T-cell (primary cell): ENCODE data around the gene CAP1. TPM values are rescaled to one million over a fixed set of nuclear protein-coding genes. Genes with fewer than 3 reads are reported as not detected.
"Not testable (repeated sequence)": the region's sequence is repeated elsewhere in the genome, so short reads cannot be mapped to it uniquely, and the experiment has no call there.

Experiments used
- ATAC-seq, 4 experiments: fragments of 200-7000 bp in 3 of 4; fragments of 150-1000 bp in 1 of 4; cut with Tn5 transposase; replicated peaks in 1 of 4; 1 replicate in 3 of 4; 2 replicates in 1 of 4; pipeline ENCODE4 v1.10.0; 2021; ENCODE audit warnings: moderate library complexity in 3 of 4, mild to moderate bottlenecking in 2 of 4, moderate number of reproducible peaks in 1 of 4
- CTCF ChIA-PET, 2 donors: fragments of 300-600 bp; sonication (Branson Sonifier 250); formaldehyde crosslinking; loops; one replicate each; lab custom pipeline; 2022; ENCODE audit warnings: antibody characterized with exemption in 2 of 2; lab: Charles Lee
- POLR2A ChIA-PET, 2 donors: fragments of 300-600 bp; sonication (Branson Sonifier 250); formaldehyde crosslinking; loops; one replicate each; lab custom pipeline; 2022; ENCODE audit warnings: antibody characterized with exemption in 2 of 2; lab: Charles Lee
- DNase-seq, 35 experiments: peaks; one replicate each; pipeline versions ENCODE4 v3.0.0 to v3.0.0-alpha.2; 2013 to 2023
- H3K27ac ChIP-seq: one replicate; pipeline ENCODE4 v1.5.1; 2013; ENCODE audit warnings: low read length
- H3K27me3 ChIP-seq, 2 experiments: replicated peaks in 1 of 2; 1 replicate in 1 of 2; 2 replicates in 1 of 2; pipeline versions ENCODE4 v1.6.1 to v1.7.0; 2013; ENCODE audit warnings: low read length in 1 of 2, mixed read lengths in 1 of 2; ENCODE audit not compliant: control insufficient read depth in 2 of 2, insufficient read depth in 2 of 2; ENCODE audit errors: extremely low read depth in 1 of 2
- H3K36me3 ChIP-seq, 2 donors: 1 replicate in 1 of 2; 2 replicates in 1 of 2; pipeline versions ENCODE4 v1.6.1 to v1.7.0; 2013; ENCODE audit warnings: low read length in 1 of 2; ENCODE audit not compliant: control insufficient read depth in 2 of 2, insufficient read depth in 1 of 2; ENCODE audit errors: extremely low read depth in 1 of 2
- H3K4me1 ChIP-seq, 2 experiments: 1 replicate in 1 of 2; 2 replicates in 1 of 2; pipeline versions ENCODE4 v1.6.1 to v1.7.0; 2013; ENCODE audit warnings: low read length in 2 of 2, mixed read lengths in 1 of 2; ENCODE audit not compliant: insufficient read depth in 2 of 2, control insufficient read depth in 1 of 2; ENCODE audit errors: extremely low read depth in 1 of 2
- H3K4me3 ChIP-seq, 2 donors: 1 replicate in 1 of 2; 2 replicates in 1 of 2; pipeline versions ENCODE4 v1.5.1 to v1.7.0; 2013; ENCODE audit warnings: mild to moderate bottlenecking in 2 of 2, low read length in 1 of 2, moderate library complexity in 1 of 2; ENCODE audit not compliant: control insufficient read depth in 1 of 2; ENCODE audit errors: extremely low read depth in 1 of 2
- H3K9me3 ChIP-seq: 2 replicates; pipeline ENCODE4 v1.7.0; 2013
- H3K27ac Mint-ChIP-seq, 2 donors: one replicate each; pipeline ENCODE4 v1.8.0; 2020 to 2021; ENCODE audit warnings: mild to moderate bottlenecking in 2 of 2, mixed read lengths in 2 of 2
- H3K27me3 Mint-ChIP-seq, 2 donors: one replicate each; pipeline ENCODE4 v1.8.0; 2021 to 2022; ENCODE audit warnings: mixed read lengths in 2 of 2
- H3K36me3 Mint-ChIP-seq: one replicate; pipeline ENCODE4 v1.8.0; 2021; ENCODE audit warnings: mixed read lengths
- H3K4me1 Mint-ChIP-seq, 3 donors: one replicate each; pipeline ENCODE4 v1.8.0; 2020 to 2022; ENCODE audit warnings: mixed read lengths in 3 of 3, mild to moderate bottlenecking in 1 of 3
- H3K4me3 Mint-ChIP-seq, 3 donors: one replicate each; pipeline ENCODE4 v1.8.0; 2020 to 2022; ENCODE audit warnings: mild to moderate bottlenecking in 3 of 3, mixed read lengths in 3 of 3, moderate library complexity in 3 of 3
- H3K9me3 Mint-ChIP-seq, 3 donors: one replicate each; pipeline ENCODE4 v1.8.0; 2020 to 2022; ENCODE audit warnings: mixed read lengths in 3 of 3
- WGBS: methylation state at CpG from one replicate; pipeline ENCODE4 v1.1.5; 2013; ENCODE audit warnings: missing lambda C conversion rate; ENCODE audit not compliant: insufficient coverage; 5-methylcytosine and 5-hydroxymethylcytosine counted together
- total RNA-seq, 35 experiments: library from RNA in 6 of 35; stranded (reverse) in 6 of 35; fragments of 120-200 nt in 1 of 35; gene quantifications; one replicate each; pipeline versions ENCODE4 v1.2.1 to v1.2.4 and lab custom pipeline; 2013 to 2026

Gene CAP1
- total RNA-seq, 5 donors from 2014 or later (not counting 1 experiment from before 2014, with no cell fraction given), result 293 to 345 (median 298) TPM

DNA sequence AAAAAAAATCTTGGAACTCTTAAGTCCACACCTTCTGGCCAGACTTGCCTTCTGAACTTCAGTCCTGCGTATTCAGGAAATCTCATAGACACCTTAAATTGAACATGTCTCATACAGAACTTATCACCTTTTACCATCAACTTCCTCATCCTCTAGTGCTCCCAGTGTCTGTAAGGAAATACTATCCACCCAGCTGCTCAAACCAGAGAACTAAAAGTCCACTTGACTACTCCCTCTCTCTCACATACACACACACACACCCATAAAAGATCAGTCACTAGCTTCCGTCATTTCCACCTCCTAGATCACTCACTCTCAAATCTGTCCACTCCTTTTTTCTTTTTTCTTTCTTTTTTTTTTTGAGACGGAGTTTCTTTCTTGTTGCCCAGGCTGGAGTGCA is 10.9 kb upstream of the CAP1 start:
- Mint-ChIP-seq H3K36me3 (no peaks in the 10 kb centered on the region), H3K9me3 (no peaks in the 10 kb centered on the region), H3K4me3 (no peak overlapping the region), H3K4me1 (peaks cover 26 to 42% (median 37%) of the 10 kb centered on the region in 3 donors), H3K27ac (peak overlapping the region; percentile 18 to 75), H3K27me3 (peaks cover 0 to 2% of the 10 kb centered on the region in 2 donors)
- 56% methylated on average over 2 of the region's 3 CpGs for whole genome bisulfite sequencing
- ATAC-seq (peak in 1 of 4 experiments; percentile 46), DNase-seq (no peak)
- Histone ChIP-seq H3K27ac (no peak overlapping the region), H3K9me3 (no peaks in the 10 kb centered on the region), H3K27me3 (no peaks in the 10 kb centered on the region), H3K36me3 (no peaks in the 10 kb centered on the region), H3K4me3 (no peak overlapping the region), H3K4me1 (peaks cover 9% of the 10 kb centered on the region in 2 experiments)
- ChIA-PET POLR2A (interaction anchor here in 1 of 2 donors (0.7 kb wide), 1 partner anchor 28 kb away, joined by 3 read pairs; no protein-coding TSS in a partner anchor), CTCF (interaction anchor here (0.6 to 0.7 kb wide), 4 partner anchors 112 to 455 kb away, joined by 3 to 8 read pairs (median 4); no protein-coding TSS in a partner anchor)

DNA sequence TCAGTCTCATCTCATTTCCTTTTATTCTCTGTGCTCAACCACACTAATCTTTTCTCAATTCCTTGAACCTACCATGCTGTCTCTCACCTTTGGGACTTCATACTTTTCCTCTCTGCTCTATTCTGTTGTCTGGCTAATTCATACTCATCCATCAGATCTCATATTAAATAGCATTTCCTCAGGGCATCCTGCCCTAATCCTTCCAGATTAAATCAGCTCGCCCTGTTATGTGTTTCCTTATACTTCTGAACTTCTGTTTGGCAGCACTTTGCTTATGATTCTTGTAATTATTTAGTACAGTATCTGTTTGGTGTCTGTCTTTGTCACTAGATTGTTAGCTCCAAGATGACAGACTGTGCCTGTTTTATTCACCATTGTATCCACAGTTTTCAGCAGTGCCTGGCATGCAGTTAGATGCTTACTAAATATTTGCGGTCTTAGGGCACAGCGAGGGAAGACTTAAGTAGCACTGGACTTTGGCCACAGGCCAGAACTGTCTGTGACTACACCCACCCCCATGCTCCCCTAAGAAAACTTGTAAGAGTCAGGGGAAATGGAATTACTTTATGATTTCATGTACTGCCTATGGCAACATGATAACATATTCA is 9.9 kb upstream of the CAP1 start:
- peak overlapping the region in 1 of 2 donors; percentile 16 for H3K27ac Mint-ChIP-seq
- no peaks in the 10 kb centered on the region for H3K27me3 ChIP-seq

DNA sequence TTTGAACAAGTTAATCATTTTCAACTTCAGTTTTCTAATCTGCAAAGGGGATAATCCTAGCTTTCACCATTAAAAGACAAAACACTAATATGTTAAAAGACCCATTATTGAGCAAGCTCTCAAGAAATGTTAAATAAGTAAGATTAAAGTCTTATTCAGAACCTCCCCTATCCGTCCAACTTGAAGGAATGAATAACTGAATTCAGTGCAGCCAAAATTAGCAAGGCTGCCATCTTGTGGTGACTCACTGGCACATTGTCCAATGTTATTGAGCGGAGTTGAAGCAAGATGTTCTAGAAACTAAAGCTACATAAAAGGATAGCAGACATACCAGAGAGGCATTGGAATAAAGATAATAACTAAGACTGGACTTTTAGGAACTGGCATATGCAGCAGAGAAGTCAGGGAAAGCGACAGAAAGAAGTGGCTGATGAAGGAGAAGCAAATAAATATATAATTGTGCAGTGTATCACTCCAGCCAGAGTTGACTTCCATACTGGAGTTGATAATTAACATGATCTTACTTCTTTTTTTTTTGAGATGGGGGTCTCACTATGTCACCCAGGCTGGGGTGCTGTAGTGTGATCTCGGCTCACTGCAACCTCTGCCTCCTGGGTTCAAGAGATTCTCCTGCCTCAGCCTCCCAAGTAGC is 8.2 kb upstream of the CAP1 start:
- peaks cover 25 to 34% of the 10 kb centered on the region in 2 experiments for H3K4me1 ChIP-seq
- CTCF ChIA-PET, result interaction anchor here (0.5 to 4.2 kb wide), 19 partner anchors 8 to 1096 kb away, joined by 3 to 52 read pairs (median 4); partner anchors contain the start of gene CAP1 (in 1 of the 2)
- no peaks in the 10 kb centered on the region for H3K36me3 Mint-ChIP-seq
- no peak overlapping the region for H3K4me3 Mint-ChIP-seq
- no peaks in the 10 kb centered on the region for H3K9me3 ChIP-seq
- ATAC-seq (peak; percentile 57 to 66 (median 62)), DNase-seq (peak in 29 of 35 experiments; percentile 21 to 77 (median 43))
- H3K27ac Mint-ChIP-seq, result peak overlapping the region; percentile 41 to 79
- H3K4me3 ChIP-seq, result no peak overlapping the region
- no peaks in the 10 kb centered on the region for H3K27me3 ChIP-seq
- H3K27me3 Mint-ChIP-seq, result no peaks in the 10 kb centered on the region
- no peak overlapping the region for H3K27ac ChIP-seq
- H3K4me1 Mint-ChIP-seq, result peaks cover 43 to 61% (median 50%) of the 10 kb centered on the region in 3 donors
- POLR2A ChIA-PET, result interaction anchor here (0.6 to 0.7 kb wide), 2 partner anchors 97 to 517 kb away, joined by 4 read pairs; no protein-coding TSS in a partner anchor
- no peaks in the 10 kb centered on the region for H3K36me3 ChIP-seq
- WGBS, result 20% methylated on average over 1 of the region's 4 CpGs
- no peaks in the 10 kb centered on the region for H3K9me3 Mint-ChIP-seq

More for the DNA sequence above, 9.9 kb upstream of the CAP1 start:
- no CpG with 5 or more reads among the region's 3 CpGs for WGBS
- no peaks in the 10 kb centered on the region for H3K9me3 Mint-ChIP-seq
- H3K4me3 Mint-ChIP-seq, result no peak overlapping the region
- Histone ChIP-seq H3K9me3 (no peaks in the 10 kb centered on the region), H3K27ac (no peak overlapping the region), H3K4me3 (no peak overlapping the region), H3K4me1 (peaks cover 14 to 20% of the 10 kb centered on the region in 2 experiments), H3K36me3 (no peaks in the 10 kb centered on the region)
- CTCF ChIA-PET, result interaction anchor here in 1 of 2 donors (0.5 to 4.2 kb wide), 2 partner anchors 110 to 646 kb away, joined by 5 to 52 read pairs; no protein-coding TSS in a partner anchor
- H3K4me1 Mint-ChIP-seq, result peaks cover 33 to 48% (median 42%) of the 10 kb centered on the region in 3 donors
- H3K27me3 Mint-ChIP-seq, result peaks cover 0 to 2% of the 10 kb centered on the region in 2 donors
- no peaks in the 10 kb centered on the region for H3K36me3 Mint-ChIP-seq
- no peak for ATAC-seq
- no peak for DNase-seq
- POLR2A ChIA-PET, result interaction anchor here (0.5 to 0.7 kb wide), 2 partner anchors 17 to 27 kb away, joined by 3 to 5 read pairs; no protein-coding TSS in a partner anchor

DNA sequence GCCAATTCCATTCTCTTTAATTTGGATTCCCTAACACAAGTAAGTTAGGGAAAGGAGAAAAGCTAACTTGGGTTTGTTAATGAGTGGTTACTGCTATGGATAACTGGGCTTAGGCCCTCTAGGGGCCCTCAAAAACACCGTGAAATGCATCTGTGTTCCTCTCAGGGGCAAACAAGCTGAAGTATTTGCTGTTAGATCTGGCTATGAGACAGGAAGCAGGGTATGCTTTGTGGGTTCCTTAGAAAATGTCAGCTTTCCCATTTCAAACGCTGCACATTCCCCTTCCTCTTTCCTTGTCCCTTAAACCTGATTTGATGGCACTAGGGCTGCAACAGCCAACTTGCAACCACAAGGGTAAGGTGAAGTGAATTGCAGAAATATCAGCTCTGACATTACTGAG is 5.7 kb upstream of the CAP1 start:
- no peaks in the 10 kb centered on the region for H3K36me3 Mint-ChIP-seq
- peaks cover 35 to 57% of the 10 kb centered on the region in 2 experiments for H3K4me1 ChIP-seq
- no peaks in the 10 kb centered on the region for H3K27me3 ChIP-seq
- peak overlapping the region; percentile 13 to 68 (median 21) for H3K4me3 Mint-ChIP-seq
- H3K9me3 Mint-ChIP-seq, result no peaks in the 10 kb centered on the region
- ChIA-PET CTCF (interaction anchor here in 1 of 2 donors (0.5 to 4.2 kb wide), 5 partner anchors 9 to 115 kb away, joined by 3 to 52 read pairs (median 4); no protein-coding TSS in a partner anchor), POLR2A (interaction anchor here (0.5 to 0.6 kb wide), 2 partner anchors 116 to 738 kb away, joined by 3 read pairs; no protein-coding TSS in a partner anchor)
- H3K4me3 ChIP-seq, result no peak overlapping the region
- peak overlapping the region; percentile 69 for H3K27ac ChIP-seq
- peak; percentile 30 to 42 (median 36) for ATAC-seq
- peaks cover 59 to 70% (median 64%) of the 10 kb centered on the region in 3 donors for H3K4me1 Mint-ChIP-seq
- 0% methylated on average over 1 of the region's 2 CpGs for WGBS
- peak overlapping the region; percentile 94 to 97 for H3K27ac Mint-ChIP-seq
- no peaks in the 10 kb centered on the region for H3K27me3 Mint-ChIP-seq
- H3K9me3 ChIP-seq, result no peaks in the 10 kb centered on the region
- DNase-seq, result peak in 3 of 35 experiments; percentile 23 to 55 (median 24)
- H3K36me3 ChIP-seq, result no peaks in the 10 kb centered on the region

DNA sequence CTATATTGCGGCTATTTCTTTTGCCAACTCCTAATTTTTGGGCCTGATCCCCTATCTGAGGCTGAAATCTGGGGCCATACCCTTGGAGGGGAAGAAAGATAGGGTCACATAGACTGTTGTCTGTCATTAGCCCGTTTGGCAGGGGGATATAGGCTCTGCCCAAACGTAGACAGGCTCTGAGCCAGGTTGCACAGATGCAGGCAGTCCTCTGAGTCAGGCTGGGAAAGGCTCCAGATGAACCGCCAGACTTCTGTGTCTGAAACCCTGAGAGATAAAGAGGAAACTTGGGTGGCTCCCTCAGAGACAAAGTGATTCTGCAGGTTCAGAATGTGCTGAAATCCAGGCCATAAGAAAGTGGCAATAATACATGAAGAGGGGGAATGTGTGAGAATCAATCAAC is 4.0 kb upstream of the CAP1 start:
- no peaks in the 10 kb centered on the region for H3K9me3 Mint-ChIP-seq
- peak overlapping the region; percentile 81 to 83 for H3K27ac Mint-ChIP-seq
- no peaks in the 10 kb centered on the region for H3K27me3 Mint-ChIP-seq
- whole genome bisulfite sequencing, result 79% methylated on average over 2 of the region's 4 CpGs
- no peak overlapping the region for H3K4me3 ChIP-seq
- no peaks in the 10 kb centered on the region for H3K36me3 Mint-ChIP-seq
- DNase-seq, result no peak
- H3K9me3 ChIP-seq, result no peaks in the 10 kb centered on the region
- peaks cover 59 to 66% (median 63%) of the 10 kb centered on the region in 3 donors for H3K4me1 Mint-ChIP-seq
- peak overlapping the region; percentile 15 for H3K27ac ChIP-seq
- ChIA-PET CTCF (no interaction called here), POLR2A (no interaction called here)
- H3K36me3 ChIP-seq, result no peaks in the 10 kb centered on the region
- H3K27me3 ChIP-seq, result no peaks in the 10 kb centered on the region
- no peak for ATAC-seq
- H3K4me1 ChIP-seq, result peaks cover 35 to 61% of the 10 kb centered on the region in 2 experiments
- H3K4me3 Mint-ChIP-seq, result no peak overlapping the region

DNA sequence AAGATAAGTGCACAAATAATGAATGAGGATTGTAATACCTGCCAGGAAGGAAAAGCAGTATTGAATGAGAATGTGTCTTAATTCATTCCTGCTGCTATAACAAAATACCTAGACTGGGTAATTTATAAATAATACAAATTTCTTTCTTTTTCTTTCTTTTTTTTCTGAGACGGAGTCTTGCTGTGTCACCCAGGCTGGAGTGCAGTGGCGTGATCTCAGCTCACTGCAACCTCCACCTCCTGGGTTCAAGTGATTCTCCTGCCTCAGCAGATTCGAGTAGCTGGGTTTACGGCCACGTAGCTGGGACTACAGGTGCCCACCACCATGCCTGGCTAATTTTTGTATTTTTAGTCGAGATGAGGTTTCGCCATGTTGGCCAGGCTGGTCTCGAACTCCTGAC is 3.3 kb upstream of the CAP1 start:
- H3K4me3 ChIP-seq, H3K4me3 Mint-ChIP-seq, H3K27me3 ChIP-seq, DNase-seq, H3K36me3 Mint-ChIP-seq, H3K27me3 Mint-ChIP-seq, CTCF ChIA-PET, H3K9me3 Mint-ChIP-seq, H3K36me3 ChIP-seq, POLR2A ChIA-PET, ATAC-seq, H3K9me3 ChIP-seq: not testable (repeated sequence)
- peaks cover 63 to 70% (median 66%) of the 10 kb centered on the region in 3 donors for H3K4me1 Mint-ChIP-seq
- Histone ChIP-seq H3K4me1 (peaks cover 41 to 67% of the 10 kb centered on the region in 2 experiments), H3K27ac (peak overlapping the region; percentile 66)
- peak overlapping the region; percentile 81 to 83 for H3K27ac Mint-ChIP-seq
- WGBS, result 97% methylated on average over 5 of the region's 8 CpGs
